ENCODE data around the gene TBC1D20. TPM values are rescaled to one million over a fixed set of nuclear protein-coding genes. Genes with fewer than 3 reads are reported as not detected.
A peak's percentile ranks its signal among the peaks of the same experiment; 100 is the strongest.

The TBC1D20 gene
- polyA plus RNA-seq, 3 donors from 2014 or later = 19.4 to 38.3 (median 33.2) TPM

DNA sequence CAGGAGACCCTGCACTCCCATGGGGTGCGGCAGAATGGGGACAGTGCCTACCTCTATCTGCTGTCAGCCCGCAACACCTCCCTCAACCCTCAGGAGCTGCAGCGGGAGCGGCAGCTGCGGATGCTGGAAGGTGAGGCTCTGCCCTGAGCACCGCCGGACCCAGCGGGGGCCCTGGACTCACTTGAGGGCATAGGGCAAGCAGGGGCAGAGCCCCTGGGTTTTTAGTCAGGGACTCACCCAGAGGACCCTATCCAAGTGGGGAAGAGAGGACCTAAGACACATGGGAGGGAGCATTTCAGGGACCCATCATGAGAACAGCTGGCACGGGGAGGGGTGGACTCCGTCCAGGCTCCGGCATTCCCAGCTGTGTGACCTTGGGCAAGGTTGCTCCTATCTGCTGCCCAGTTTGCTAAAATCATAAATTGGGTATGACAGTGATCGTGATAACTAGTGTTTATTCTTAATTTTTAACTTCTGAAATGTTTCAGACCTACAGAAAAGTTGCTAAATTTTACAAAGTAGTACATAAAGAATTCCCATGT, 44.5 kb downstream of the TBC1D20 start:
- H3K27ac Mint-ChIP-seq = no peak overlapping the region
- no peaks in the 10 kb centered on the region for H3K9me3 Mint-ChIP-seq
- H3K4me1 Mint-ChIP-seq = peaks cover 21 to 49% of the 10 kb centered on the region in 2 donors
- H3K4me3 Mint-ChIP-seq = no peak overlapping the region
- no peak for DNase-seq
- peaks cover 9 to 38% (median 12%) of the 10 kb centered on the region in 3 donors for H3K36me3 Mint-ChIP-seq
- H3K27me3 Mint-ChIP-seq (ENCODE audit: low read depth in 3 of 3) = peaks cover 0 to 2% (median 0%) of the 10 kb centered on the region in 3 donors

GRCh38 chr20:416950-417800, 45.2 kb downstream of the TBC1D20 start:
- Mint-ChIP-seq H3K4me1 (peaks cover 25 to 56% of the 10 kb centered on the region in 2 donors), H3K4me3 (no peak overlapping the region), H3K27ac (peak overlapping the region in 3 of 6 donors; percentile 1 to 73 (median 41)), H3K36me3 (peaks cover 12 to 38% (median 13%) of the 10 kb centered on the region in 3 donors), H3K27me3 (ENCODE audit: low read depth in 3 of 3) (peaks cover 0 to 2% (median 0%) of the 10 kb centered on the region in 3 donors), H3K9me3 (no peaks in the 10 kb centered on the region)
- no peak for DNase-seq

GRCh38 chr20:415820-416322, 46.5 kb downstream of the TBC1D20 start:
- H3K27ac Mint-ChIP-seq = peak overlapping the region in 3 of 6 donors; percentile 9 to 77 (median 51)
- H3K4me1 Mint-ChIP-seq = peaks cover 32 to 64% of the 10 kb centered on the region in 2 donors
- peaks cover 10 to 35% (median 15%) of the 10 kb centered on the region in 3 donors for H3K36me3 Mint-ChIP-seq
- DNase-seq = no peak
- no peak overlapping the region for H3K4me3 Mint-ChIP-seq
- H3K27me3 Mint-ChIP-seq (ENCODE audit: low read depth in 3 of 3) = peaks cover 0 to 2% (median 0%) of the 10 kb centered on the region in 3 donors
- no peaks in the 10 kb centered on the region for H3K9me3 Mint-ChIP-seq

DNA sequence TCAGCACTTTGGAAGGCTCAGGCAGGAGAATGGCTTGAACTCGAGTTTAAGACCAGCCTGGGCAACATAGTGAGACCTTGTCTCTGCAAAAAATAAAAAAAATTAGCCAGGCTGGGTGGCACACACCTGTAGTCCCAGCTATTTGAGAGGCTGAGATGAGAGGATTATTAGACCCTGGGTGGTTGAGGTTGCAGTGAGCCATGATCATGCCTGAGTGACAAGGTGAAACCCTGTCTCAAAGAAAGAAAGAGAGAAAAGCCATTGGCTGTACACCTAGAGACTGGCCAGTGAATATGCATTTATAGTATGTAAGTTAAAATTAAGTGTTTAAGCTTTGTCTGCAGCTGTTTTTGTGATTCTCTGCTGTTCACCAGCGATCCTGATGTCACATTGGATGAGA, 48.2 kb downstream of the TBC1D20 start:
- H3K27ac Mint-ChIP-seq = peak overlapping the region in 1 of 6 donors; percentile 19
- no peak overlapping the region for H3K4me3 Mint-ChIP-seq
- H3K27me3 Mint-ChIP-seq (ENCODE audit: low read depth in 3 of 3) = peaks cover 0 to 2% (median 2%) of the 10 kb centered on the region in 3 donors
- peaks cover 48 to 81% of the 10 kb centered on the region in 2 donors for H3K4me1 Mint-ChIP-seq
- peaks cover 11 to 35% (median 15%) of the 10 kb centered on the region in 3 donors for H3K36me3 Mint-ChIP-seq
- H3K9me3 Mint-ChIP-seq = no peaks in the 10 kb centered on the region
- no peak for DNase-seq

DNA sequence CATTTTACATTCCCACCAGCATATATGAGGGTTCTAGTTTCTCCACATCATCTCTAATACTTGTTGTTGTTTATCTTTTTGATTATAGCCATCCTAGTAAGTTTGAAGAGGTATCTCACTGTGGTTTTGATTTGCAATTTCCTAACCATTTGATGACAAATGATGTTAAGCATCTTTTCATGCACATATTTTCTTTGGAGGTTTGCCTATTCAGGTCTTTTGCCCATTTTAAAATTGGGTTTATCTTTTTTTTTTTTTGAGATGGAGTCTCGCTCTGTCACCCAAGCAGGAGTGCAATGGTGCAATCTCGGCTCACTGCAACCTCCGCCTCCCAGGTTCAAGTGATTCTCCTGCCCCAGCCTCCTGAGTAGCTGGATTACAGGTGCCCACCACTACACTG, 50.3 kb downstream of the TBC1D20 start:
- Mint-ChIP-seq H3K4me1 (peaks cover 57 to 89% of the 10 kb centered on the region in 2 donors), H3K4me3 (no peak overlapping the region), H3K36me3 (peaks cover 11 to 28% (median 15%) of the 10 kb centered on the region in 3 donors), H3K27me3 (ENCODE audit: low read depth in 3 of 3) (peaks cover 3 to 14% (median 10%) of the 10 kb centered on the region in 3 donors), H3K27ac (peak overlapping the region in 2 of 6 donors; percentile 34 to 48), H3K9me3 (no peaks in the 10 kb centered on the region)
- DNase-seq = no peak

- Mint-ChIP-seq H3K4me1 (peaks cover 53 to 73% of the 10 kb centered on the region in 2 donors), H3K27me3 (ENCODE audit: low read depth in 3 of 3) (peaks cover 5 to 18% (median 14%) of the 10 kb centered on the region in 3 donors), H3K9me3 (no peaks in the 10 kb centered on the region), H3K4me3 (peak overlapping the region; percentile 90 to 93 (median 92)), H3K36me3 (peaks cover 6 to 16% (median 10%) of the 10 kb centered on the region in 3 donors), H3K27ac (peak overlapping the region; percentile 85 to 96 (median 89))
- DNase-seq = no peak
Observed at GRCh38 chr20:409697-410559, 52.4 kb downstream of the TBC1D20 start.

DNA sequence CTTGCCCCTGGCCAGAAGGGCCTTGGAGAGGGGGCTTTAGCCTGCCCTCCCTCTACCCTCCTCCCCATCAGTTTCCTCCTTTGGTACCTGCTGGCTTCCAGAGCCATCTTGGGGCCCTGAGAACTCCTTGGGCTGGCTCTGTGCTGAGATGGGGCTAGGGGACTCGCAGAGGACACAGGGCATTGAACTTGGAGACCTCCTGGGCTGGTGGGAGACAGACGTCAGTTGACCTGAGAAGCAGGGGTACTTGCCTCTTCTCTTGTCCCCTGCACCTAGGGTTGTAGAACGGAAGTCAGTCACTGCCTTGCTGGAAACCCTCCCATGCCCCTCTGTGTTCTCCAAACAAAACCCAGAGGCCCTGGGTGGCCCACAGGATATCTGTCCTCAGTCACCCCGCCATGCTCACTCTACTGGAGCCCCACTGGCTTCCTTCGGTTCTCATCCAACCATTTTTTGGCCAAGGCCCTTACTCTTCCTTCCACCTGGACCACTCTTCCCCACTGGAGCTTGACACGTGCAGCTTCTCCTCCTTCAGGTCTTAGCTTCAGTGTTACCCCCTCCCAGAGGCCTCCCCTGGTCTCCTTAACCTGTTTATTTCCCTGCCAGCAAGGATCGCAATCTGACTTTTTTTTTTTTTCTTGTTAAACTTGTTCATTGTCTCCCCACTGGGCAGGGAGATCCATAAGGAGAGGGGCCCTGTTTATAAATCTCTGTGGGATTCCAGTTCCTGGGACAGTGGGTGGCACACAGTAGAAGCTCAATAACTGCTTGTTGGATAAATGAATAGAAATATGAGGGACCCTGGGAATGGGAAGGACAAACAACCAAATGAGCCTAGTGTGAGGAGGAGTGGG, 53.3 kb downstream of the TBC1D20 start:
- Mint-ChIP-seq H3K36me3 (peaks cover 6 to 16% (median 10%) of the 10 kb centered on the region in 3 donors), H3K27ac (peak overlapping the region; percentile 85 to 96 (median 89)), H3K4me3 (peak overlapping the region; percentile 90 to 93 (median 92)), H3K9me3 (no peaks in the 10 kb centered on the region), H3K4me1 (peaks cover 54 to 65% of the 10 kb centered on the region in 2 donors), H3K27me3 (ENCODE audit: low read depth in 3 of 3) (peaks cover 5 to 18% (median 14%) of the 10 kb centered on the region in 3 donors)
- peak in 2 of 3 donors; percentile 1 to 14 for DNase-seq

- no peaks in the 10 kb centered on the region for H3K9me3 Mint-ChIP-seq
- H3K27ac Mint-ChIP-seq = peak within 1 kb of the TSS; percentile 86 to 97 (median 93)
- peaks cover 3 to 14% (median 10%) of the 10 kb centered on the region in 3 donors for H3K36me3 Mint-ChIP-seq
- H3K27me3 Mint-ChIP-seq (ENCODE audit: low read depth in 3 of 3) = peaks cover 7 to 18% (median 14%) of the 10 kb centered on the region in 3 donors
- DNase-seq = peak; percentile 93 to 94 (median 94)
- H3K4me3 Mint-ChIP-seq = peak within 1 kb of the TSS; percentile 91 to 95 (median 92)
- H3K4me1 Mint-ChIP-seq = peaks cover 48 to 56% of the 10 kb centered on the region in 2 donors
Observed at GRCh38 chr20:407953-408842, 54.1 kb downstream of the TBC1D20 start, which contains the start of gene RBCK1. Gene RBCK1 (plus strand): TSS chr20:408299. CDS start chr20:408758, 459 bp downstream.

DNA sequence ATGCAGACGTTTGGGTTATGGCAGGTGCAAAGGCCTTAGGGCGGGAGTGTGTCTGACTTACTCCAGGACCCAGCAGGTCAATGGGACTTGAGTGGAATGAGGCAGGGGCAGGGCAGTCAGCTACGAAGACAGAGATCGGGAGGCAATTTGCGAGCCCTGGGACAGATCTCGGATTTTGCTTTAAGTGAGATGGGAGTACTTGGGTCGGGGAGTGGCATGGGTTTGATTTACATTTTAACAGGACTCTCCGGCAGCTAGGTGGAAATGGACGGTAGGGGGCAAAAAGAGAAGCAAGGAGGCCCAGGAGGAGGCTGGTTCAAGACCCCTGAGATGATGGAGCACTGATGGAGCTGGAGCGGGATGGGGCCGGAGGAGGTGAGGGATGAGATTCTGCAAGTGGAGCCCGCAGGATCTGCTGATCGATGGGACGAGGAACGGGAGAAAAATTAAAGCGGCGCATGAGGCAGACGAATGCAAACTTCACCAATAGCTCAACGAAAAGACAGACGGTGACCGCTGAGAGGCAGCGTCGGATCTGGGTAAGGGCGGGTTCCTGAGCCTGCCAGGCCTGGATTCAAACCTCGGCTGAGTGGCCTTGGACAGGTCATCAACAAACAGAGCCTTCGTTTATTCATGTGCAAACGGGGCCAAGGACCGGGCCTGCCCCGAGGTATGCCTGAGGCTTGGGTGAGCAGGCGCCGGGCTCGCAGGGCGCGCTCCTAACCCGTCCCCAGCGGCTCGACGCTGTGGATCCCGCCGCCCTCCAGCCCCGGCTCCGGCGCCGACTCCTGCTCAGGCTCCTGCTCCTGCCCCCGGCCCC, 55.0 kb downstream of the TBC1D20 start:
- Mint-ChIP-seq H3K36me3 (peaks cover 3 to 7% (median 6%) of the 10 kb centered on the region in 3 donors), H3K27ac (peak overlapping the region; percentile 86 to 97 (median 93)), H3K27me3 (ENCODE audit: low read depth in 3 of 3) (peaks cover 7 to 18% (median 14%) of the 10 kb centered on the region in 3 donors), H3K4me1 (peaks cover 41 to 53% of the 10 kb centered on the region in 2 donors), H3K9me3 (no peaks in the 10 kb centered on the region), H3K4me3 (peak overlapping the region; percentile 90 to 95 (median 91))
- DNase-seq = peak in 2 of 3 donors; percentile 36 to 37

DNA sequence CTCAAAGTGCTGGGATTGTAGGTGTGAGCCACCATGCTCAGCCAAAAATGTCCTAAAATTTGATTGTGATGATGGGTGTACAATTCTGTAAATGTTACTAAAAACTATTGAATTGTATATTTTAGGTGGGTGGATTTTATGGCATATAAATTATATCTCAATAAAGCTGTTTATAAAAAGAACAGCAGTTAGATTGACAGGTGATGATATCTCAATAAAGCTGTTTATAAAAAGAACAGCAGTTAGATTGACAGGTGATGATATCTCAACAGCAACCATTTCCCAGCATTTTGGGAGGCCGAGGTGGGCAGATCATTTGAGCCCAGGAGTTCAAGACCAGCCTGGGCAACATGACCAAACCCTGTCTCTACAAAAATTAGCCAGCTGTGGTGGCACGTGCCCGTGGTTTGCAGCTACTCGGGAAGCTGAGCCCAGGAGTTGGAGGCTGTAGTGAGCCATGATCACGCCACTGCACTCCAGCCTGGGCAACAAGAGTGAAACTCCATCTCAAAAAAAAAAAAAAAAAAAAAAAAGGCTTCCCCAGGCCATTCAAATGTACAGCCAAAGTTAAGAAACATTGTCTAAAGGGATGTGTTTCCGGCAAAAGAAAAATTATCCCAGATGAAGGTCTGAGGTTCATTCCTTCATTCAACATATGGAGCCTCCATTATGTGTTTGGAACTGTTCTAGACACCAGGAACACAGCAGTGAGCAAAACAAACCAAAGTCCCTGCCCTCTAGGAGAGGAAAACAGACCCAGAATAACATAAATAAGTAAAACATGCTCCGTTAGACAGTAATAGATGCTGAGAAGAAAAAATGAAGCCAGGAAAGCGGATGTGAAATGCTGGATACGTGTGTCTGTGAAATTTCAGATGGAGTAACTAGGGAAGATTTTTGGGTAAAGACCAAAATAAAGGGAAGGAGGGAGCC, 55.9 kb downstream of the TBC1D20 start:
- H3K27me3 Mint-ChIP-seq (ENCODE audit: low read depth in 3 of 3) = peaks cover 7 to 18% (median 14%) of the 10 kb centered on the region in 3 donors
- H3K36me3 Mint-ChIP-seq = peaks cover 0 to 3% (median under 1%) of the 10 kb centered on the region in 3 donors

More for the DNA sequence above, 55.9 kb downstream of the TBC1D20 start:
- no peaks in the 10 kb centered on the region for H3K9me3 Mint-ChIP-seq
- no peak for DNase-seq
- peaks cover 38 to 44% of the 10 kb centered on the region in 2 donors for H3K4me1 Mint-ChIP-seq
- peak overlapping the region; percentile 86 to 97 (median 93) for H3K27ac Mint-ChIP-seq
- H3K4me3 Mint-ChIP-seq = peak overlapping the region; percentile 90 to 95 (median 91)
